Cardiac fibroblast (primary cell): ENCODE measurements around the gene EPS8L2.
"Not testable (repeated sequence)": the region's sequence is repeated elsewhere in the genome, so short reads cannot be mapped to it uniquely, and the experiment has no call there.

Experiments used
- DNase-seq, 2 donors: peaks; one replicate each; pipeline versions ENCODE4 v3.0.0 to v3.0.0-alpha.2; 2010; ENCODE audit warnings: low read depth in 2 of 2
- H3K4me3 ChIP-seq, 2 donors: replicated peaks in 1 of 2; 1 replicate in 1 of 2; 2 replicates in 1 of 2; pipeline ENCODE4 v1.5.1; 2011; ENCODE audit warnings: low read depth in 2 of 2, low read length in 2 of 2, mild to moderate bottlenecking in 2 of 2, moderate library complexity in 1 of 2
- TF ChIP-seq, protein P1 (sequence below): IDR thresholded peaks from one replicate; pipeline ENCODE4 v1.5.1; 2011; ENCODE audit warnings: low read depth, mild to moderate bottlenecking, low read length, inconsistent platforms

Gene EPS8L2

GRCh38 chr11:688681-689080, 17.4 kb upstream of the EPS8L2 start:
- no peak for DNase-seq
- TF ChIP-seq, protein P1, sequence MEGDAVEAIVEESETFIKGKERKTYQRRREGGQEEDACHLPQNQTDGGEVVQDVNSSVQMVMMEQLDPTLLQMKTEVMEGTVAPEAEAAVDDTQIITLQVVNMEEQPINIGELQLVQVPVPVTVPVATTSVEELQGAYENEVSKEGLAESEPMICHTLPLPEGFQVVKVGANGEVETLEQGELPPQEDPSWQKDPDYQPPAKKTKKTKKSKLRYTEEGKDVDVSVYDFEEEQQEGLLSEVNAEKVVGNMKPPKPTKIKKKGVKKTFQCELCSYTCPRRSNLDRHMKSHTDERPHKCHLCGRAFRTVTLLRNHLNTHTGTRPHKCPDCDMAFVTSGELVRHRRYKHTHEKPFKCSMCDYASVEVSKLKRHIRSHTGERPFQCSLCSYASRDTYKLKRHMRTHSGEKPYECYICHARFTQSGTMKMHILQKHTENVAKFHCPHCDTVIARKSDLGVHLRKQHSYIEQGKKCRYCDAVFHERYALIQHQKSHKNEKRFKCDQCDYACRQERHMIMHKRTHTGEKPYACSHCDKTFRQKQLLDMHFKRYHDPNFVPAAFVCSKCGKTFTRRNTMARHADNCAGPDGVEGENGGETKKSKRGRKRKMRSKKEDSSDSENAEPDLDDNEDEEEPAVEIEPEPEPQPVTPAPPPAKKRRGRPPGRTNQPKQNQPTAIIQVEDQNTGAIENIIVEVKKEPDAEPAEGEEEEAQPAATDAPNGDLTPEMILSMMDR, result no peak

GRCh38 chr11:689625-690024, 16.4 kb upstream of the EPS8L2 start:
- TF ChIP-seq, protein P1, result no peak
- DNase-seq, result no peak
- H3K4me3 ChIP-seq, result no peak overlapping the region

More at GRCh38 chr11:688681-689080, 17.4 kb upstream of the EPS8L2 start:
- H3K4me3 ChIP-seq, result no peak overlapping the region

GRCh38 chr11:690244-690643, 15.8 kb upstream of the EPS8L2 start:
- DNase-seq, H3K4me3 ChIP-seq: not testable (repeated sequence)

DNA sequence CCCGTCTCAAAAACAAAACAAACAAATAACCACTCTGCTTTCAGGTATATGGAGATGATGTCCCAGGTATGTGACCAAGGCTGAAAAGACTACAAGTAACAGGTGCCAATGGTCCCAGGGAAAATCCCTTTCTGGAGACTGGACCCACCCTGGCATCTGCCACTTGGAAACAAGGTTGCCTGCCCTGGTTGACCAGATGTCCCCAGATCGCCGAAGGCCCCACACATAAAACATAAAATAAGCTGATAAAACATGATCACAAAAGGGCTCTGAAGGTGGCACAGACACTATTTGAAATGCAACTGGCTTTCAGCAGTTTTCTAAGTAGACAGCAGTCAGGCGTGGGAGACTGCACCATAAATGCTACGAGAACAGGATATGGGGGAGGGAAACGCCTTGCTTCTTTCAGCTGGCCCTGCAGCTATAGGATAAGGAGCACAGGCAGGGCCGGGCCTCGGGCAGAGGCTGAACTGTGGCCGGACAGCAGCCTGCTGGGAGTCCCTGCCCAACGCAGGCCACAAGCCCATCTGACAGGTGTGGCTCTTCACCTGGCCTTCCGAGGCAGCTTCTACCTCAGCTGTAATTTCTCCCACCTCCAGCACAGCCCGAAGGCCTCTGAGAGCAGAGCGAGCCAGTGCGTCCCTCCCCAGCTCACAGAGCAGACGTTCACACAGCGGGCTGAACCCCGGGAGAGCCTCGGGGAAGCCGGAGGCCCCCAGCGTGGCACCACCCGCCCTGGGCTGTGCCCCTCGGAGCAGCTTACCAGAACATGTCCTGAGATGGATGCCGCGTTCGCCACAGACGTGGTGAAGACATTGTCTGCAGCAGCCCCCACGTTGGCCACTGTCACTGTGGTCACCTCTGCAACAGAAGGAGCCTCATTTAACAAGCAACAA, 15.0 kb upstream of the EPS8L2 start:
- DNase-seq, result peak in 1 of 2 donors; percentile 25
- TF ChIP-seq, protein P1, result no peak
- no peak overlapping the region for H3K4me3 ChIP-seq

DNA sequence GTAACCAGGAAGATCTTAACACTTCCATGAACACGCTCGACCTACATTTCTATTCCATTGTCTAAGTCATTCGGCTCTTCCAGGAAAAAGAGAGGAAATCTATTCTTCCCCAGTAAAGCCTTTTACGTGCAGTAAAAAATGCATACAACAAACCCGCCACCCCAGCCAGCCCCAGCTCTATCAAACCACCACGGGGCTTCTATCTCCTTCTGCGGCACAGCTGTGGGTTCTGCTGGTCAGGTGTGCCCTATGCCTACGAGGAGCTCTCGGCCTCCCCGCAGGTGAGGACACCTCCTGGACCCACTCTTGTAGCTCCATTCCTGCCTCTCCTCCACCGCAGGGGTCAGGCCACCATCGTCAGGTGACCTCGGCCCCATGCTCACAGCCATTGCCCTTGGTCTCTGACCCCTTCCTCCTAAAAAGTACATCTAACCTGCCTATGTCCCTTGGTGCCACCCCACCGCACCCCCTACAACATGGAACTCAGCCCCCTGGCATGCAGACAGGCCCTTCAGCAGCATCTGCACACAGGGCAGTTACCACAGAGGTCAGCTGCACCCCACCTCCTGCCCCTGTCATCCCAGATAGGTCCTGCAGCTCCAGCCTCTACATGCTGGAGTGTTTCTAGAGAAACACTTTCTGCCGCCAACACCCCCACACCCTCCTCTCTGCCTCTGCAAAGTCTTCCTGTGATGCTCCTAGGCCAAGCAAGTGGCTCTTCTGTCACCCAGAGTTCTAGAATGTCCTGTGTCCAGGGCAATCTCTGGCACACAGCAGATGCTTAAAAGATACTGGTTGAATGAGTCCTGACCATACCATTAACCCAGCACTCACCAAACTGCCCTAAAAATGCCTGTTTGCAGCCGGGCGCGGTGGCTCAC, 14.1 kb upstream of the EPS8L2 start:
- no peak for DNase-seq
- TF ChIP-seq, protein P1, result no peak
- H3K4me3 ChIP-seq, result no peak overlapping the region

- DNase-seq, result no peak
- H3K4me3 ChIP-seq, result peak overlapping the region in 1 of 2 donors; percentile 80
- TF ChIP-seq, protein P1, result no peak
Observed at GRCh38 chr11:692824-693414, 13.1 kb upstream of the EPS8L2 start.
